K562 (cell line): ENCODE results near the gene ADRM1. TPM values are rescaled to one million over a fixed set of nuclear protein-coding genes. Genes with fewer than 3 reads are reported as not detected.

ENCODE experiments used
- BDP1 ChIP-seq: IDR thresholded peaks from 3 replicates; pipeline ENCODE4 v1.6.1; 2011; ENCODE audit not compliant: insufficient read length, insufficient read depth
- CBFB ChIP-seq: sonication (generic); formaldehyde crosslinking; IDR thresholded peaks from 2 replicates; pipeline ENCODE4 v1.4.0; 2020; ENCODE audit warnings: mild to moderate bottlenecking, missing genetic modification reagents
- FOXJ3 ChIP-seq: sonication (generic); formaldehyde crosslinking; IDR thresholded peaks from 2 replicates; pipeline ENCODE4 v1.4.0; 2020; ENCODE audit warnings: mild to moderate bottlenecking, missing genetic modification reagents
- HNRNPLL ChIP-seq: fragments of 200-400 bp; formaldehyde crosslinking; IDR thresholded peaks from 2 replicates; pipeline ENCODE4 v1.6.1; 2017; ENCODE audit warnings: low read length, low read depth, mild to moderate bottlenecking; ENCODE audit not compliant: poor library complexity, severe bottlenecking
- MTA1 ChIP-seq: fragments of 450-650 bp; IDR thresholded peaks from 2 replicates; pipeline ENCODE4 v1.6.1; 2017; ENCODE audit warnings: borderline replicate concordance
- SRF ChIP-seq, 2 experiments: fragments of 250-450, 450-650 bp in 1 of 2; sonication (Bioruptor Pico) in 1 of 2; sonication (generic) in 1 of 2; formaldehyde crosslinking; IDR thresholded peaks; 2 replicates each; pipeline versions ENCODE4 v1.5.0 to v1.5.1; 2020 to 2022; ENCODE audit warnings: mild to moderate bottlenecking in 1 of 2, missing genetic modification reagents in 1 of 2
- TEAD1 ChIP-seq, 2 experiments: fragments of 450-650 bp in 1 of 2; sonication (generic) in 1 of 2; formaldehyde crosslinking; IDR thresholded peaks; 2 replicates each; pipeline versions ENCODE4 v1.4.0 to v1.8.0; 2020 to 2022; ENCODE audit warnings: mild to moderate bottlenecking in 2 of 2, missing genetic modification reagents in 1 of 2
- XRCC3 ChIP-seq: fragments of 450-650 bp; IDR thresholded peaks from 2 replicates; pipeline ENCODE4 v1.6.1; 2017; ENCODE audit warnings: mild to moderate bottlenecking, moderate library complexity
- ZC3H8 ChIP-seq: fragments of 450-650 bp; IDR thresholded peaks from 2 replicates; pipeline ENCODE4 v1.6.1; 2017
- ZNF583 ChIP-seq: fragments of 250-450 bp; sonication (Bioruptor Pico); IDR thresholded peaks from 2 replicates; pipeline ENCODE4 v1.4.0; 2020
- polyA plus RNA-seq, 8 experiments: library from polyadenylated mRNA; depleted of rRNA in 4 of 8; stranded (reverse) in 5 of 8; unstranded in 3 of 8; fragments of >200 nt; fragmentation: Nextera tagmentation in 2 of 8; fragmentation: Illumina TruSeq in 1 of 8; extraction: Ambion mirVana in 2 of 8; extraction: Trizol in 1 of 8; gene quantifications; 2 replicates each; pipeline versions ENCODE4 v1.2.1 to v1.2.3, GENCODE V29; 2011 to 2014; ENCODE audit warnings: inconsistent platforms in 1 of 8, missing spikeins in 1 of 8
- total RNA-seq, 7 experiments: library from RNA; depleted of rRNA in 6 of 7; stranded (reverse); fragments of >200 nt in 6 of 7; fragmentation: Illumina TruSeq in 2 of 7; extraction: Trizol in 2 of 7; gene quantifications; 2 replicates each; pipeline versions ENCODE4 v1.2.1 to v1.2.3, GENCODE V29; 2011 to 2021; ENCODE audit warnings: low replicate concordance in 1 of 7
- TF ChIP-seq, protein P1 (sequence below): sonication (generic); formaldehyde crosslinking; IDR thresholded peaks from 2 replicates; pipeline ENCODE4 v1.8.0; 2022; ENCODE audit warnings: missing genetic modification reagents, mild to moderate bottlenecking, borderline replicate concordance
- TF ChIP-seq, protein P2 (sequence below): sonication (generic); formaldehyde crosslinking; IDR thresholded peaks from 2 replicates; pipeline ENCODE4 v1.8.0; 2022; ENCODE audit warnings: missing genetic modification reagents, mild to moderate bottlenecking, borderline replicate concordance
- TF ChIP-seq, protein P3 (sequence below): fragments of 250-450 bp; sonication (Bioruptor Pico); IDR thresholded peaks from 2 replicates; pipeline ENCODE4 v1.8.0; 2021; ENCODE audit warnings: moderate library complexity, mild to moderate bottlenecking, inconsistent platforms
- TF ChIP-seq, protein P4 (sequence below): fragments of 450-650 bp; formaldehyde crosslinking; IDR thresholded peaks from 2 replicates; pipeline ENCODE4 v1.4.0; 2020; ENCODE audit warnings: mild to moderate bottlenecking, moderate library complexity
- TF ChIP-seq, protein P5 (sequence below): fragments of 250-450 bp; sonication (Bioruptor Pico); IDR thresholded peaks from 2 replicates; pipeline ENCODE4 v1.5.0; 2020; ENCODE audit warnings: mild to moderate bottlenecking, borderline replicate concordance

Gene ADRM1
- total and polyA plus RNA-seq, 9 of the 15 experiments (the other 6 are each of a cell fraction or from before 2014, with no cell fraction given): 5.0 to 223 (median 67.4) TPM

DNA sequence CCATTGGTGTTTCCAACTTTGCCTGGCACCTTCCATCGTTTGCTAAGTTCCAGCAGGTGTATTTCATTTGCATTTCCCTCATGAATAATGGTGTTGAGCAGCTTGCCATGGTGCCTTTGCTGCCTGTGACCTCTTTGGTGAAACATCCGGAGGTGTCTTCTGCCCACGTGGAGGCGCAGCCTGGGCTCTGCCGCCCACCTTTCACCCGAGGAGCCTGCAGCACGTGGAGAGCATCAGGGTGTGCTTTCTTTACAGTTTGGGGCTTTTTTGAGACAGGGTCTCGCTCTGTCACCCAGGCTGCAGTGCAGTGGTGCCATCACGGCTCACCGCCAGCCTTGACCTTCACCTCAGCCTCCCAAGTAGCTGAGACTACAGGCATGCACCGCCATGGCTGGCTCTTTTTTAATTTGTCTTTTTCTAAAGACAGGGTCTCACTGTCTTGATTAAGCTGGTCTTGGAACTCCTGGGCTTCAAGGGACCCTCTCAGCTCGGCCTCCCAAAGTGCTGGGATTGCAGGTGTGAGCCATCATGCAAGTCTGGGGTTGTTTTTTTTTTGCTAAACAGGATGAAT is 3.0 kb upstream of the ADRM1 start (continued):
- TF ChIP-seq, protein P1, sequence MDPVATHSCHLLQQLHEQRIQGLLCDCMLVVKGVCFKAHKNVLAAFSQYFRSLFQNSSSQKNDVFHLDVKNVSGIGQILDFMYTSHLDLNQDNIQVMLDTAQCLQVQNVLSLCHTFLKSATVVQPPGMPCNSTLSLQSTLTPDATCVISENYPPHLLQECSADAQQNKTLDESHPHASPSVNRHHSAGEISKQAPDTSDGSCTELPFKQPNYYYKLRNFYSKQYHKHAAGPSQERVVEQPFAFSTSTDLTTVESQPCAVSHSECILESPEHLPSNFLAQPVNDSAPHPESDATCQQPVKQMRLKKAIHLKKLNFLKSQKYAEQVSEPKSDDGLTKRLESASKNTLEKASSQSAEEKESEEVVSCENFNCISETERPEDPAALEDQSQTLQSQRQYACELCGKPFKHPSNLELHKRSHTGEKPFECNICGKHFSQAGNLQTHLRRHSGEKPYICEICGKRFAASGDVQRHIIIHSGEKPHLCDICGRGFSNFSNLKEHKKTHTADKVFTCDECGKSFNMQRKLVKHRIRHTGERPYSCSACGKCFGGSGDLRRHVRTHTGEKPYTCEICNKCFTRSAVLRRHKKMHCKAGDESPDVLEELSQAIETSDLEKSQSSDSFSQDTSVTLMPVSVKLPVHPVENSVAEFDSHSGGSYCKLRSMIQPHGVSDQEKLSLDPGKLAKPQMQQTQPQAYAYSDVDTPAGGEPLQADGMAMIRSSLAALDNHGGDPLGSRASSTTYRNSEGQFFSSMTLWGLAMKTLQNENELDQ (CRISPR knock-in tag): no peak
- TF ChIP-seq ZNF583 (CRISPR knock-in tag): no peak
- TF ChIP-seq FOXJ3 (CRISPR knock-in tag): no peak
- TF ChIP-seq, protein P2, sequence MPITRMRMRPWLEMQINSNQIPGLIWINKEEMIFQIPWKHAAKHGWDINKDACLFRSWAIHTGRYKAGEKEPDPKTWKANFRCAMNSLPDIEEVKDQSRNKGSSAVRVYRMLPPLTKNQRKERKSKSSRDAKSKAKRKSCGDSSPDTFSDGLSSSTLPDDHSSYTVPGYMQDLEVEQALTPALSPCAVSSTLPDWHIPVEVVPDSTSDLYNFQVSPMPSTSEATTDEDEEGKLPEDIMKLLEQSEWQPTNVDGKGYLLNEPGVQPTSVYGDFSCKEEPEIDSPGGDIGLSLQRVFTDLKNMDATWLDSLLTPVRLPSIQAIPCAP (CRISPR knock-in tag): no peak
- no peak for TF ChIP-seq SRF (CRISPR knock-in tag; IDR thresholded peaks at IDR 0.05)
- TF ChIP-seq XRCC3: no peak
- no peak for TF ChIP-seq BDP1
- TF ChIP-seq ZC3H8: no peak
- TF ChIP-seq TEAD1 (CRISPR knock-in tag; IDR thresholded peaks at IDR 0.05): no peak
- TF ChIP-seq, protein P3, sequence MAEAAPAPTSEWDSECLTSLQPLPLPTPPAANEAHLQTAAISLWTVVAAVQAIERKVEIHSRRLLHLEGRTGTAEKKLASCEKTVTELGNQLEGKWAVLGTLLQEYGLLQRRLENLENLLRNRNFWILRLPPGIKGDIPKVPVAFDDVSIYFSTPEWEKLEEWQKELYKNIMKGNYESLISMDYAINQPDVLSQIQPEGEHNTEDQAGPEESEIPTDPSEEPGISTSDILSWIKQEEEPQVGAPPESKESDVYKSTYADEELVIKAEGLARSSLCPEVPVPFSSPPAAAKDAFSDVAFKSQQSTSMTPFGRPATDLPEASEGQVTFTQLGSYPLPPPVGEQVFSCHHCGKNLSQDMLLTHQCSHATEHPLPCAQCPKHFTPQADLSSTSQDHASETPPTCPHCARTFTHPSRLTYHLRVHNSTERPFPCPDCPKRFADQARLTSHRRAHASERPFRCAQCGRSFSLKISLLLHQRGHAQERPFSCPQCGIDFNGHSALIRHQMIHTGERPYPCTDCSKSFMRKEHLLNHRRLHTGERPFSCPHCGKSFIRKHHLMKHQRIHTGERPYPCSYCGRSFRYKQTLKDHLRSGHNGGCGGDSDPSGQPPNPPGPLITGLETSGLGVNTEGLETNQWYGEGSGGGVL (CRISPR knock-in tag): no peak
- TF ChIP-seq, protein P4, sequence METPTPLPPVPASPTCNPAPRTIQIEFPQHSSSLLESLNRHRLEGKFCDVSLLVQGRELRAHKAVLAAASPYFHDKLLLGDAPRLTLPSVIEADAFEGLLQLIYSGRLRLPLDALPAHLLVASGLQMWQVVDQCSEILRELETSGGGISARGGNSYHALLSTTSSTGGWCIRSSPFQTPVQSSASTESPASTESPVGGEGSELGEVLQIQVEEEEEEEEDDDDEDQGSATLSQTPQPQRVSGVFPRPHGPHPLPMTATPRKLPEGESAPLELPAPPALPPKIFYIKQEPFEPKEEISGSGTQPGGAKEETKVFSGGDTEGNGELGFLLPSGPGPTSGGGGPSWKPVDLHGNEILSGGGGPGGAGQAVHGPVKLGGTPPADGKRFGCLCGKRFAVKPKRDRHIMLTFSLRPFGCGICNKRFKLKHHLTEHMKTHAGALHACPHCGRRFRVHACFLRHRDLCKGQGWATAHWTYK: no peak
- no peak for TF ChIP-seq MTA1
- no peak for TF ChIP-seq CBFB (CRISPR knock-in tag)
- TF ChIP-seq, protein P5, sequence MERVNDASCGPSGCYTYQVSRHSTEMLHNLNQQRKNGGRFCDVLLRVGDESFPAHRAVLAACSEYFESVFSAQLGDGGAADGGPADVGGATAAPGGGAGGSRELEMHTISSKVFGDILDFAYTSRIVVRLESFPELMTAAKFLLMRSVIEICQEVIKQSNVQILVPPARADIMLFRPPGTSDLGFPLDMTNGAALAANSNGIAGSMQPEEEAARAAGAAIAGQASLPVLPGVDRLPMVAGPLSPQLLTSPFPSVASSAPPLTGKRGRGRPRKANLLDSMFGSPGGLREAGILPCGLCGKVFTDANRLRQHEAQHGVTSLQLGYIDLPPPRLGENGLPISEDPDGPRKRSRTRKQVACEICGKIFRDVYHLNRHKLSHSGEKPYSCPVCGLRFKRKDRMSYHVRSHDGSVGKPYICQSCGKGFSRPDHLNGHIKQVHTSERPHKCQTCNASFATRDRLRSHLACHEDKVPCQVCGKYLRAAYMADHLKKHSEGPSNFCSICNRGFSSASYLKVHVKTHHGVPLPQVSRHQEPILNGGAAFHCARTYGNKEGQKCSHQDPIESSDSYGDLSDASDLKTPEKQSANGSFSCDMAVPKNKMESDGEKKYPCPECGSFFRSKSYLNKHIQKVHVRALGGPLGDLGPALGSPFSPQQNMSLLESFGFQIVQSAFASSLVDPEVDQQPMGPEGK (CRISPR knock-in tag): no peak
- no peak for TF ChIP-seq HNRNPLL
- TF ChIP-seq, all 486 proteins: peak for 0
